A549 treated with ZK216348 at 1 μM for 4 hours (cell line): ENCODE data around the gene ANK2. TPM values are rescaled to one million over a fixed set of nuclear protein-coding genes. Genes with fewer than 3 reads are reported as not detected.

Experiments used
- total RNA-seq: library from RNA; stranded (reverse); fragments of 200-300 nt; extraction: Qiagen RNA extraction; gene quantifications from 5 replicates; pipeline ENCODE4 v1.2.3, GENCODE V29; 2022; ENCODE audit warnings: low read depth

ANK2 gene
- total RNA-seq, result 0.93 to 1.8 TPM (median 1.4 TPM) in 5 replicates

DNA sequence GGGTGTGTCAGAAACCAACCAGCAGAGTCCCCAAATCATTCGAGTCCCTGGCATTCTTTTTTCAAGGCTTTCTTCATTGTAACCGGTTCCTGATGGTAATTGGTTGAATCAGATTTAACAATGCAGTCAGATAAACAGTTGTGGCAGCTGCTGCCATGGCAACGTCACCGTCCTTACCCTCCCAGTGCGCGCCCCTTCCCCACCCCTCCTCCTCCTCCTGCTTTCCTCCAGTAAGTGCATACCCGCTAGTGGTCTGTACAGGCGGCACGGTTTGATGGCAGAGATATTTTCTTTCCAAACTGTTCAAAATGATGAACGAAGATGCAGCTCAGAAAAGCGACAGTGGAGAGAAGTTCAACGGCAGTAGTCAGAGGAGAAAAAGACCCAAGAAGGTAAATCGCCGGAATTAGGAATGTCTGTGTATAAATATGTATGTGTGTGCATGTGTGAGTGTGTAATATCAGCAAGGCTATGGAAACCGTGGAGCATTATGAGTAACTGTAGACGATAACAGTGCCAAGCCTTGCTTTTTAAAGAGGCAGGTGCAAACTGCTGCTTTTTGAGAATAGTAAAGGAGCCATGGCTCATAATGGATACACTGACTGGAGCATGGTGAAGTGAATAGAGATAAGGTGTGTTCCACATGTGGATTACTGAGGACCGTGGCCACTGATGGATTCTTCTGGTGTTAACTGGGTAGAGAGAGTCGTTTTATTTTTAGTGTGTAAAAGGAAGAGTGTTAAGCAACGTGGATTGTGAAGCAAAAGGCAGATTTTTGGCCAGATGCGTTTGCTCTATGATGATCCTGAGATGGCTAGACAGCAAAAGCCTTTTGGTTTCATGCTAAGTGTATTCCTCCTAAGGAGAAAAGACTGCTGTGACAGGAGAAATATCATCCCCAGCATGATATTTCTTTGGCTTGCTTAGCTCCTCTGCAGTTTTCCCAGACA is at the start of gene ANK2:
Gene ANK2 (plus strand): TSS at position 233 of the 950 bp plus-strand sequence. CDS start 76 bp downstream, at position 309.

